ENCODE data around the gene NAP1L5.

NAP1L5 gene

DNA sequence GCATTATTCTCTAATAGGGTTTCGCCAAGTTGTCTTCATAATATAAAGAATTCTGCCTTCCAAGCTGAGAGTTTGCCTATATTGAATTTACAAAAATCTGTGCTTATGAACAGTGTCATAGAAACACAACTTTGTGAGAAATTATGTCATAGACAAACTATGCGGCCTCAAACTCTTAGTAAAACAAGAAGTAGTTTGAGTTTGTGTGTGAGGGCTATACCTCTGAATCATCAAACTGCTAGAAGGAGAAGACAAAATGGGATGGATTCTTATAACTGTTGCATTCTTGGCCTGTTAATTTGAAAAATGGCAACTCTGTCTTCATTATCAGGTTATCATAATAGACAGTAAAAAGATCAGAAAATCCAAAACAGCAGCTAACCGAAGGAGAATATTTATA, 46.1 kb upstream of the NAP1L5 start:
- DNase-seq (ENCODE audit: low read depth), result no peak
- H3K4me3 ChIP-seq (ENCODE audit: low read depth, low read length), result no peak overlapping the region
- TF ChIP-seq, protein P1, sequence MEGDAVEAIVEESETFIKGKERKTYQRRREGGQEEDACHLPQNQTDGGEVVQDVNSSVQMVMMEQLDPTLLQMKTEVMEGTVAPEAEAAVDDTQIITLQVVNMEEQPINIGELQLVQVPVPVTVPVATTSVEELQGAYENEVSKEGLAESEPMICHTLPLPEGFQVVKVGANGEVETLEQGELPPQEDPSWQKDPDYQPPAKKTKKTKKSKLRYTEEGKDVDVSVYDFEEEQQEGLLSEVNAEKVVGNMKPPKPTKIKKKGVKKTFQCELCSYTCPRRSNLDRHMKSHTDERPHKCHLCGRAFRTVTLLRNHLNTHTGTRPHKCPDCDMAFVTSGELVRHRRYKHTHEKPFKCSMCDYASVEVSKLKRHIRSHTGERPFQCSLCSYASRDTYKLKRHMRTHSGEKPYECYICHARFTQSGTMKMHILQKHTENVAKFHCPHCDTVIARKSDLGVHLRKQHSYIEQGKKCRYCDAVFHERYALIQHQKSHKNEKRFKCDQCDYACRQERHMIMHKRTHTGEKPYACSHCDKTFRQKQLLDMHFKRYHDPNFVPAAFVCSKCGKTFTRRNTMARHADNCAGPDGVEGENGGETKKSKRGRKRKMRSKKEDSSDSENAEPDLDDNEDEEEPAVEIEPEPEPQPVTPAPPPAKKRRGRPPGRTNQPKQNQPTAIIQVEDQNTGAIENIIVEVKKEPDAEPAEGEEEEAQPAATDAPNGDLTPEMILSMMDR (IDR thresholded peaks at IDR 0.05; ENCODE audit: insufficient read depth, low read depth, low read length, missing control alignments), result no peak

DNA sequence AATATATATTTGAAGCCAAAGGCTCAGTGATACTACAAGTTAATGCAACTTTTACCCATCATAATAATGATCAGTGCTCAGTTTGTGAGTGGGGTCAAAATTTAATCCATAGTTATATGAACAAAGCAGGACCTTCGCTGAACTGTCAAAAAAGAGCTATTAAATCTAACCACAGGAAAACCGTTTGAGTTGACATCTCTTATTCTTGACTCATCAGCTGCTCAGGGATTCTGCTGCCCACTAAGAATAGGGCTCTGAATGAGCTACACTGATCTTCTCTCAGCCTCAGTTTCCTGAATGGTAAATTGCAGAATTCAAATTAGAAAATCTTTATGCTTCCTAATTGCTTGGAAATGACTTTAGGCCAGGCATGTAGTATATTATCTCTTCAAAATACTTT, 44.9 kb upstream of the NAP1L5 start:
- H3K4me3 ChIP-seq (ENCODE audit: low read depth, low read length), result no peak overlapping the region
- DNase-seq (ENCODE audit: low read depth), result no peak
- TF ChIP-seq, protein P1 (IDR thresholded peaks at IDR 0.05; ENCODE audit: insufficient read depth, low read depth, low read length, missing control alignments), result no peak

GRCh38 chr4:88738180-88738579, 40.6 kb upstream of the NAP1L5 start:
- TF ChIP-seq, protein P1 (IDR thresholded peaks at IDR 0.05; ENCODE audit: insufficient read depth, low read depth, low read length, missing control alignments), result no peak
- no peak for DNase-seq (ENCODE audit: low read depth)
- H3K4me3 ChIP-seq (ENCODE audit: low read depth, low read length), result no peak overlapping the region

- TF ChIP-seq, protein P1 (IDR thresholded peaks at IDR 0.05; ENCODE audit: insufficient read depth, low read depth, low read length, missing control alignments), result no peak
- DNase-seq (ENCODE audit: low read depth), result no peak
- no peak overlapping the region for H3K4me3 ChIP-seq (ENCODE audit: low read depth, low read length)
Observed at GRCh38 chr4:88737307-88737941, 39.8 kb upstream of the NAP1L5 start.

DNA sequence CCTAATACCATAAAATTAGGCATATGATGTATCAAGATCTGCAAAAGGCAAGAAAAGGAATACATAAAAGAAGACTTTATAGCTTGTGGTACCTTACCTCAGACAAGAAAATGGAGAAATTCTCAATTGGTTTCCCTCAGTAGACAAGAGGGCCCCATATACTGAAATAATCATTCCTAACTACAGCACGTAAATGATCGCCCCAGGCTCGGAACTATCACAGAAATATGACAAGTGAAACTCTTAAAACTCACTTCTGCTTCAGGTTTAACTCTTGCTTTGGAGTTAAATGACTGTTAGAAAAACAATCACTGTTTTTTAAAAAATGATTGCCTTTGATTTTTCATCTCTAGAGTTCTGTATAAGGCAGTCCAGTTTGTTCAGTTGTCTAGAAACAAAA, 38.6 kb upstream of the NAP1L5 start:
- no peak for DNase-seq (ENCODE audit: low read depth)

DNA sequence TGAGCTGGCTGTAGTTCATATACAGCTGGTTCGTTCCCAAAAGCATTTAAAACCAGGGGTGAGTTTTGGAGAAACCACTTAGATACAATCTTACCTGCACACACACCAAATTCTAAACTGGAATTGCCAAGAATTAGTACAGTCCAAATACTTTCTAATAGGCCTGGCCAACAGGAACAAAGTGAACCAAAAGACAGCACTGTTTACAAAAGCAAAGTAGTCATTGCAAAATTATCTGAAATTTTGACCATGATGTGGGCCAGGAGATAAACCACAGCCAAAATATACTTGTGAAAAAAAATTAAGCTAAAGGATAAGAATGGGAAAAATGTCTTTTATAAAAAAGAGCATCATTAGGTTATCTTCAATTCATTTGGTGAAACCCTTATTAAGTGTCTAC, 37.9 kb upstream of the NAP1L5 start:
- no peak overlapping the region for H3K4me3 ChIP-seq (ENCODE audit: low read depth, low read length)
- TF ChIP-seq, protein P1 (IDR thresholded peaks at IDR 0.05; ENCODE audit: insufficient read depth, low read depth, low read length, missing control alignments), result no peak
- DNase-seq (ENCODE audit: low read depth), result no peak

More for the DNA sequence above, 38.6 kb upstream of the NAP1L5 start:
- TF ChIP-seq, protein P1 (IDR thresholded peaks at IDR 0.05; ENCODE audit: insufficient read depth, low read depth, low read length, missing control alignments), result no peak
- no peak overlapping the region for H3K4me3 ChIP-seq (ENCODE audit: low read depth, low read length)

DNA sequence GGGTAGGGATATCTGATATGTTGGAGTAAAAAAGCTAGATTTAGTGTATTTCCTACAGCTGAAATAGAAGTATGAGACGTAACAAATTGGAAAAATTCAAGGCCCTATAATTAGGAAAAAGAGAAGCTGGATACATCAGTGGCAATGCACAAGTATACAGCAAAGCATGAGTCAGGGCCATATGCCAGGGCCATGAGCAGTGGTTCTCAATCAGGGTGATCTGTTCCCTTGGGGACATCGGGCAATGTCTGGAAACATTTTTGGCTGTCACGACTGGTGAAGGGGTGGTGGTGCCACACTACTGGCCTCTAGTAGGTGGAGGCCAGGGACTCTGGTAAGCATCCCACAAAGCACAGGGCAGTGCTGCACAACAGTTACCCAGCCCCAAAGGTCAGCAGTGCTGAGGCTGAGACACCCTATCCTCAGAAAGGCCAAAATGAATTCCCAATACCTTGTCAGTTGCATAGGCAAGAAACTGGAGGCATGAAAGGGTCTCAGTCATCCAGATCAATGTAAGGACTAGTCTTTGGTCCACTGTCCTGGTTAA, 36.8 kb upstream of the NAP1L5 start:
- no peak overlapping the region for H3K4me3 ChIP-seq (ENCODE audit: low read depth, low read length)
- TF ChIP-seq, protein P1 (IDR thresholded peaks at IDR 0.05; ENCODE audit: insufficient read depth, low read depth, low read length, missing control alignments), result no peak
- no peak for DNase-seq (ENCODE audit: low read depth)
